Tibial nerve (tissue), 4 donors: ENCODE results near the gene VPS26A. TPM values are rescaled to one million over a fixed set of nuclear protein-coding genes. Genes with fewer than 3 reads are reported as not detected.

Source experiments
- DNase-seq, 2 donors: peaks; one replicate each; pipeline ENCODE4 v3.0.0-alpha.2; 2019; ENCODE audit warnings: low spot score in 2 of 2
- H3K27ac ChIP-seq, 4 donors: fragments of 200-600 bp; sonication (generic) in 3 of 4; one replicate each; pipeline ENCODE4 v1.5.1; 2017 to 2019; ENCODE audit warnings: mild to moderate bottlenecking in 1 of 4
- H3K27me3 ChIP-seq, 2 donors: fragments of 200-600 bp; sonication (generic) in 1 of 2; one replicate each; pipeline versions ENCODE4 v1.5.1 to v1.6.0; 2017 to 2019
- H3K36me3 ChIP-seq, 3 donors: fragments of 200-600 bp; sonication (generic); one replicate each; pipeline ENCODE4 v1.5.1; 2018 to 2019
- H3K4me1 ChIP-seq, 4 donors: fragments of 200-600 bp; sonication (generic) in 3 of 4; one replicate each; pipeline ENCODE4 v1.5.1; 2017 to 2019
- H3K4me3 ChIP-seq, 4 donors: fragments of 200-600 bp; sonication (generic) in 3 of 4; one replicate each; pipeline ENCODE4 v1.5.1; 2017 to 2019; ENCODE audit warnings: mild to moderate bottlenecking in 1 of 4, moderate library complexity in 1 of 4
- H3K9me3 ChIP-seq, 4 donors: fragments of 200-600 bp; sonication (generic) in 3 of 4; one replicate each; pipeline ENCODE4 v1.5.1; 2017 to 2019
- EP300 ChIP-seq, 2 donors: sonication (generic); formaldehyde crosslinking; IDR thresholded peaks; one replicate each; pipeline ENCODE4 v1.6.1; 2017; ENCODE audit warnings: antibody characterized with exemption in 2 of 2, mild to moderate bottlenecking in 1 of 2
- POLR2A ChIP-seq, 2 donors: fragments of 450-650 bp; IDR thresholded peaks; one replicate each; pipeline ENCODE4 v1.6.1; 2017; ENCODE audit warnings: antibody characterized with exemption in 2 of 2, mild to moderate bottlenecking in 2 of 2, moderate library complexity in 2 of 2
- WGBS, 2 donors: methylation state at CpG; one replicate each; pipeline ENCODE4 v1.1.5; 2018; 5-methylcytosine and 5-hydroxymethylcytosine counted together
- total RNA-seq, 4 donors: library from RNA; depleted of rRNA; stranded (reverse); fragments of >200 nt; gene quantifications; one replicate each; pipeline ENCODE4 v1.1.0, GENCODE V29; 2016
- TF ChIP-seq, protein P1 (sequence below), 5 experiments: fragments of 200-600 bp in 3 of 5; fragments of 450-650 bp in 2 of 5; sonication (generic) in 3 of 5; IDR thresholded peaks; one replicate each; pipeline ENCODE4 v1.5.1; 2016 to 2019; ENCODE audit warnings: antibody characterized with exemption in 5 of 5, mild to moderate bottlenecking in 3 of 5, moderate library complexity in 2 of 5

Gene VPS26A
- total RNA-seq, 4 donors from 2014 or later: 36.8 to 51.1 (median 39.0) TPM

DNA sequence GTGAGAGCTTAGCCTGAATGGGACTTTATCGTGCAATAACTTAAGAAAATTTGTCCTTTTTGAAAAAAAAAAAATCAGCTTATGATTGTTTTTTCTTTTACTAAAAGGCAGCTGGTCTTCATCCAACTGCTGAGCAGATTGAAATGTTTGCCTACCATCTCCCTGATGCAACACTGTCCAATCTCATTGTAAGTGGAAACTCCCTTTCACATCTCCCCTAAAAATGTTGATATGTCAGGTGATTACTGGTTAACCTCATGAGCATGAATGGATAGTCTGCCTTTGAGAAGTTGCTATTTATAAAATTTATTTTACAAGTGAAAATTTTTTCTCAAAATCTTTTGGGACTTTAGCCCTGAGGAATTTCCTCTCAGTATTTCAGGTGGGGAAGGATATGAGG lies 78.4 kb downstream of the VPS26A start:
- no peaks in the 10 kb centered on the region for H3K4me1 ChIP-seq
- H3K9me3 ChIP-seq: no peaks in the 10 kb centered on the region
- WGBS, 2 donors: 82 to 90% methylated on average over 1 of the region's 1 CpG
- TF ChIP-seq EP300 (IDR thresholded peaks at IDR 0.05) (no peak), POLR2A (IDR thresholded peaks at IDR 0.05) (no peak)
- TF ChIP-seq, protein P1, sequence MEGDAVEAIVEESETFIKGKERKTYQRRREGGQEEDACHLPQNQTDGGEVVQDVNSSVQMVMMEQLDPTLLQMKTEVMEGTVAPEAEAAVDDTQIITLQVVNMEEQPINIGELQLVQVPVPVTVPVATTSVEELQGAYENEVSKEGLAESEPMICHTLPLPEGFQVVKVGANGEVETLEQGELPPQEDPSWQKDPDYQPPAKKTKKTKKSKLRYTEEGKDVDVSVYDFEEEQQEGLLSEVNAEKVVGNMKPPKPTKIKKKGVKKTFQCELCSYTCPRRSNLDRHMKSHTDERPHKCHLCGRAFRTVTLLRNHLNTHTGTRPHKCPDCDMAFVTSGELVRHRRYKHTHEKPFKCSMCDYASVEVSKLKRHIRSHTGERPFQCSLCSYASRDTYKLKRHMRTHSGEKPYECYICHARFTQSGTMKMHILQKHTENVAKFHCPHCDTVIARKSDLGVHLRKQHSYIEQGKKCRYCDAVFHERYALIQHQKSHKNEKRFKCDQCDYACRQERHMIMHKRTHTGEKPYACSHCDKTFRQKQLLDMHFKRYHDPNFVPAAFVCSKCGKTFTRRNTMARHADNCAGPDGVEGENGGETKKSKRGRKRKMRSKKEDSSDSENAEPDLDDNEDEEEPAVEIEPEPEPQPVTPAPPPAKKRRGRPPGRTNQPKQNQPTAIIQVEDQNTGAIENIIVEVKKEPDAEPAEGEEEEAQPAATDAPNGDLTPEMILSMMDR (IDR thresholded peaks at IDR 0.05): no peak
- H3K27ac ChIP-seq: no peak overlapping the region
- no peak for DNase-seq
- no peak overlapping the region for H3K4me3 ChIP-seq
- peaks cover 0 to 96% (median 19%) of the 10 kb centered on the region in 3 donors for H3K36me3 ChIP-seq
- no peaks in the 10 kb centered on the region for H3K27me3 ChIP-seq

DNA sequence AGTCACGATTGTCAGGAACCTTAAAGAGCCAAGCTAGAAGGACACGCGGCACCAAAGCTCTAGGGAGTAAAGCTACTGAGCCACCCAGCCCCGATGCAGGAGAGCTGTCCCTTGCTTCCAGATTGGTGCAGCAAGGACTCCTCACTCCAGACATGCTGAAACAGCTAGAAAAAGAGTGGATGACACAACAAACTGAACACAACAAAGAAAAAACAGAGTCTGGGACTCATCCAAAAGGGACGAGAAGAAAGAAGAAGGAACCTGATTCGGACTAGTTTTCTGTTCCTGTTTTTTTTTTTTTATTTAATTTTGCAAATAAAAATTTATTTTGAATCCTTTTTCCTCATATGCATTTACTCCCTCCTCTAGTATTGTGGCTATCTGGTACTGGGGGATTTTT lies 84.8 kb downstream of the VPS26A start:
- H3K27me3 ChIP-seq: no peaks in the 10 kb centered on the region
- no peaks in the 10 kb centered on the region for H3K9me3 ChIP-seq
- peaks cover 0 to 61% (median 19%) of the 10 kb centered on the region in 3 donors for H3K36me3 ChIP-seq
- no peak for DNase-seq
- H3K4me1 ChIP-seq: no peaks in the 10 kb centered on the region
- H3K27ac ChIP-seq: no peak overlapping the region
- no peak overlapping the region for H3K4me3 ChIP-seq
- 80 to 82% methylated on average over 6 of the region's 6 CpGs for WGBS, 2 donors
- TF ChIP-seq EP300 (IDR thresholded peaks at IDR 0.05) (no peak), POLR2A (IDR thresholded peaks at IDR 0.05) (no peak)
- TF ChIP-seq, protein P1 (IDR thresholded peaks at IDR 0.05): no peak

- Histone ChIP-seq H3K4me3 (no peak overlapping the region), H3K4me1 (no peaks in the 10 kb centered on the region), H3K27ac (no peak overlapping the region), H3K36me3 (peaks cover 0 to 50% (median 19%) of the 10 kb centered on the region in 3 donors), H3K27me3 (no peaks in the 10 kb centered on the region), H3K9me3 (no peaks in the 10 kb centered on the region)
- TF ChIP-seq, protein P1 (IDR thresholded peaks at IDR 0.05): no peak
- TF ChIP-seq POLR2A (IDR thresholded peaks at IDR 0.05) (no peak), EP300 (IDR thresholded peaks at IDR 0.05) (no peak)
- no peak for DNase-seq
- WGBS, 2 donors: 69 to 75% methylated on average over 3 of the region's 3 CpGs
Observed at GRCh38 chr10:69209787-69210484, 86.0 kb downstream of the VPS26A start.

- H3K36me3 ChIP-seq: peaks cover 0 to 38% (median 14%) of the 10 kb centered on the region in 3 donors
- no peak for DNase-seq
- no peaks in the 10 kb centered on the region for H3K27me3 ChIP-seq
- H3K27ac ChIP-seq: no peak overlapping the region
- 61 to 72% methylated on average over 2 of the region's 2 CpGs for WGBS, 2 donors
- H3K4me3 ChIP-seq: no peak overlapping the region
- H3K9me3 ChIP-seq: no peaks in the 10 kb centered on the region
- H3K4me1 ChIP-seq: no peaks in the 10 kb centered on the region
- no peak for TF ChIP-seq EP300 (IDR thresholded peaks at IDR 0.05)
- TF ChIP-seq, protein P1 (IDR thresholded peaks at IDR 0.05): no peak
- no peak for TF ChIP-seq POLR2A (IDR thresholded peaks at IDR 0.05)
Observed at GRCh38 chr10:69211104-69211503, 87.1 kb downstream of the VPS26A start.

DNA sequence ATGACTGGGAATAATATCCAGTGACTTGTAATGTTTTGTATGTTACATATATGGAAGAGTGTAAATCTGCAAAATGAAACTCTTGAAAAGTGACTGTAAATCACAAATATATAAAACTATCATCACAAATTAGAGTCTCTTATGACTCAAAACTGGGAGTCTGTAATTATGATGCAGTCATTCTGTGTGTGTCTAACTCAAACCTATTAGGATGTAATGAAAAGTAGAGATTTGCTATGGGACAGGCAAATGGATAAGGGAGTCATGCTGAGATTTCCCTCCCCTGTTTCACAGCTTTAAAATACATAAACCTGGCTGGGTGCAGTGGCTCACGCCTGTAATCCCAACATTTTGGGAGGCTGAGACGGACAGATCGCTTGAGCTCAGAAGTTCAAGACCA lies 87.5 kb downstream of the VPS26A start:
- no peaks in the 10 kb centered on the region for H3K27me3 ChIP-seq
- H3K27ac ChIP-seq: no peak overlapping the region
- DNase-seq: no peak
- no peaks in the 10 kb centered on the region for H3K9me3 ChIP-seq
- H3K36me3 ChIP-seq: peaks cover 0 to 34% (median 10%) of the 10 kb centered on the region in 3 donors
- no peaks in the 10 kb centered on the region for H3K4me1 ChIP-seq
- no peak for TF ChIP-seq EP300 (IDR thresholded peaks at IDR 0.05)
- TF ChIP-seq, protein P1 (IDR thresholded peaks at IDR 0.05): no peak
- no peak for TF ChIP-seq POLR2A (IDR thresholded peaks at IDR 0.05)
- no peak overlapping the region for H3K4me3 ChIP-seq
- WGBS, 2 donors: 82 to 89% methylated on average over 3 of the region's 3 CpGs
